HepG2 (cell line): ENCODE results near the gene TNP2. TPM values are rescaled to one million over a fixed set of nuclear protein-coding genes. Genes with fewer than 3 reads are reported as not detected.

Source experiments
- CAMTA2 ChIP-seq: sonication (generic); formaldehyde crosslinking; IDR thresholded peaks from 2 replicates; pipeline ENCODE4 v1.4.0; 2020; ENCODE audit warnings: mild to moderate bottlenecking, missing genetic modification reagents, borderline replicate concordance
- HOXA7 ChIP-seq: sonication (generic); formaldehyde crosslinking; IDR thresholded peaks from 2 replicates; pipeline ENCODE4 v1.8.1; 2022; ENCODE audit warnings: mild to moderate bottlenecking, missing genetic modification reagents, moderate library complexity
- ISL2 ChIP-seq: sonication (generic); formaldehyde crosslinking; IDR thresholded peaks from 2 replicates; pipeline ENCODE4 v1.5.0; 2020; ENCODE audit warnings: missing genetic modification reagents
- ZBTB20 ChIP-seq: sonication (generic); formaldehyde crosslinking; IDR thresholded peaks from 2 replicates; pipeline ENCODE4 v1.8.1; 2023; ENCODE audit warnings: missing genetic modification reagents, low read depth, mild to moderate bottlenecking, borderline replicate concordance
- ZNF780A ChIP-seq: sonication (generic); formaldehyde crosslinking; IDR thresholded peaks from 2 replicates; pipeline ENCODE4 v1.8.0; 2022; ENCODE audit warnings: mild to moderate bottlenecking, missing genetic modification reagents, moderate library complexity
- polyA plus RNA-seq, 8 experiments: library from polyadenylated mRNA; depleted of rRNA in 3 of 8; stranded (reverse) in 7 of 8; unstranded in 1 of 8; fragments of >200 nt; fragmentation: Illumina TruSeq in 4 of 8; extraction: Trizol in 4 of 8; gene quantifications; 2 replicates each; pipeline versions ENCODE4 v1.2.1 to v1.2.3, GENCODE V29; 2011 to 2016; ENCODE audit warnings: low read depth in 4 of 8, missing spikeins in 1 of 8, mixed read lengths in 1 of 8; ENCODE audit not compliant: insufficient read depth in 1 of 8
- total RNA-seq, 5 experiments: library from RNA; depleted of rRNA; stranded (reverse); fragments of >200 nt; fragmentation: Illumina TruSeq; extraction: Trizol; gene quantifications; 2 replicates each; pipeline ENCODE4 v1.2.3, GENCODE V29; 2016; ENCODE audit warnings: low read depth in 1 of 5
- TF ChIP-seq, protein P1 (sequence below): sonication (generic); formaldehyde crosslinking; IDR thresholded peaks from 2 replicates; pipeline ENCODE4 v1.4.0; 2020; ENCODE audit warnings: mild to moderate bottlenecking, missing genetic modification reagents
- TF ChIP-seq, protein P2 (sequence below): sonication (generic); formaldehyde crosslinking; IDR thresholded peaks from one replicate; pipeline ENCODE4 v1.5.1; 2020; ENCODE audit warnings: mild to moderate bottlenecking, missing genetic modification reagents; ENCODE audit errors: not compliant biosample characterization
- TF ChIP-seq, protein P3 (sequence below), 2 experiments: sonication (generic) in 1 of 2; formaldehyde crosslinking in 1 of 2; IDR thresholded peaks; 2 replicates each; pipeline versions ENCODE4 v1.5.1 to v1.6.1; 2011 to 2020; ENCODE audit warnings: borderline replicate concordance in 1 of 2, low read depth in 1 of 2, low read length in 1 of 2, mild to moderate bottlenecking in 1 of 2, missing genetic modification reagents in 1 of 2, moderate library complexity in 1 of 2

TNP2 gene
- total and polyA plus RNA-seq, 2 of the 13 experiments (the other 11 are each of a cell fraction or from before 2014, with no cell fraction given), result not detected

DNA sequence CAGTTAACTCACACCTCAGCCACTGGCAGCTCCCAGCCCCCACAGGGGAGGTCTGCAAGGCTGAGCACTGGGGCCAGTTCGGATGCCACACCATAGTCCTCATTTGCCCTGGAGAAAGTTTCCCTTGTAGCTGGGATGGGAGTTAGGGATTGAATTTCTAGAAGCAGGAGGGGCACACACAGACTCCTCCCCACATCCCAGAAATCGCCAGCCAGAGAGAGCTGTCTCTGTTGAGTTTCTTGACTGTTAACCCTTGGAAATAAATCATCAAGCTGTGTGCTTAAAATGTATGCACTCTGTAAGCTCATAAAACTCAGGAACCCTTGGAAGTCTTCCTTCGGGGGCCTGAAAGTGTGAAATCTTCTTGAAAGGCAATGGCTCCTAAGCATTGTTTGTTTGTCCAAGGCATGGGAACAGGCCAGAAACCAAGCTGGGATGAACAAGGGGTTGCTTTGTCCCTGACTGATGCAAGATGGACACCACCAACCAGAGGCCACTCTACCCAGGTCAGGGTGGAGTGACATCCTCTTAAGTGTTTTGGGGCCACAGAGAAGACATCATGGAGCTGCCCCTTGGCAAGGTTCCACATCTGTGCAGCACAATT, 4.7 kb upstream of the TNP2 start (continued):
- TF ChIP-seq, protein P1, sequence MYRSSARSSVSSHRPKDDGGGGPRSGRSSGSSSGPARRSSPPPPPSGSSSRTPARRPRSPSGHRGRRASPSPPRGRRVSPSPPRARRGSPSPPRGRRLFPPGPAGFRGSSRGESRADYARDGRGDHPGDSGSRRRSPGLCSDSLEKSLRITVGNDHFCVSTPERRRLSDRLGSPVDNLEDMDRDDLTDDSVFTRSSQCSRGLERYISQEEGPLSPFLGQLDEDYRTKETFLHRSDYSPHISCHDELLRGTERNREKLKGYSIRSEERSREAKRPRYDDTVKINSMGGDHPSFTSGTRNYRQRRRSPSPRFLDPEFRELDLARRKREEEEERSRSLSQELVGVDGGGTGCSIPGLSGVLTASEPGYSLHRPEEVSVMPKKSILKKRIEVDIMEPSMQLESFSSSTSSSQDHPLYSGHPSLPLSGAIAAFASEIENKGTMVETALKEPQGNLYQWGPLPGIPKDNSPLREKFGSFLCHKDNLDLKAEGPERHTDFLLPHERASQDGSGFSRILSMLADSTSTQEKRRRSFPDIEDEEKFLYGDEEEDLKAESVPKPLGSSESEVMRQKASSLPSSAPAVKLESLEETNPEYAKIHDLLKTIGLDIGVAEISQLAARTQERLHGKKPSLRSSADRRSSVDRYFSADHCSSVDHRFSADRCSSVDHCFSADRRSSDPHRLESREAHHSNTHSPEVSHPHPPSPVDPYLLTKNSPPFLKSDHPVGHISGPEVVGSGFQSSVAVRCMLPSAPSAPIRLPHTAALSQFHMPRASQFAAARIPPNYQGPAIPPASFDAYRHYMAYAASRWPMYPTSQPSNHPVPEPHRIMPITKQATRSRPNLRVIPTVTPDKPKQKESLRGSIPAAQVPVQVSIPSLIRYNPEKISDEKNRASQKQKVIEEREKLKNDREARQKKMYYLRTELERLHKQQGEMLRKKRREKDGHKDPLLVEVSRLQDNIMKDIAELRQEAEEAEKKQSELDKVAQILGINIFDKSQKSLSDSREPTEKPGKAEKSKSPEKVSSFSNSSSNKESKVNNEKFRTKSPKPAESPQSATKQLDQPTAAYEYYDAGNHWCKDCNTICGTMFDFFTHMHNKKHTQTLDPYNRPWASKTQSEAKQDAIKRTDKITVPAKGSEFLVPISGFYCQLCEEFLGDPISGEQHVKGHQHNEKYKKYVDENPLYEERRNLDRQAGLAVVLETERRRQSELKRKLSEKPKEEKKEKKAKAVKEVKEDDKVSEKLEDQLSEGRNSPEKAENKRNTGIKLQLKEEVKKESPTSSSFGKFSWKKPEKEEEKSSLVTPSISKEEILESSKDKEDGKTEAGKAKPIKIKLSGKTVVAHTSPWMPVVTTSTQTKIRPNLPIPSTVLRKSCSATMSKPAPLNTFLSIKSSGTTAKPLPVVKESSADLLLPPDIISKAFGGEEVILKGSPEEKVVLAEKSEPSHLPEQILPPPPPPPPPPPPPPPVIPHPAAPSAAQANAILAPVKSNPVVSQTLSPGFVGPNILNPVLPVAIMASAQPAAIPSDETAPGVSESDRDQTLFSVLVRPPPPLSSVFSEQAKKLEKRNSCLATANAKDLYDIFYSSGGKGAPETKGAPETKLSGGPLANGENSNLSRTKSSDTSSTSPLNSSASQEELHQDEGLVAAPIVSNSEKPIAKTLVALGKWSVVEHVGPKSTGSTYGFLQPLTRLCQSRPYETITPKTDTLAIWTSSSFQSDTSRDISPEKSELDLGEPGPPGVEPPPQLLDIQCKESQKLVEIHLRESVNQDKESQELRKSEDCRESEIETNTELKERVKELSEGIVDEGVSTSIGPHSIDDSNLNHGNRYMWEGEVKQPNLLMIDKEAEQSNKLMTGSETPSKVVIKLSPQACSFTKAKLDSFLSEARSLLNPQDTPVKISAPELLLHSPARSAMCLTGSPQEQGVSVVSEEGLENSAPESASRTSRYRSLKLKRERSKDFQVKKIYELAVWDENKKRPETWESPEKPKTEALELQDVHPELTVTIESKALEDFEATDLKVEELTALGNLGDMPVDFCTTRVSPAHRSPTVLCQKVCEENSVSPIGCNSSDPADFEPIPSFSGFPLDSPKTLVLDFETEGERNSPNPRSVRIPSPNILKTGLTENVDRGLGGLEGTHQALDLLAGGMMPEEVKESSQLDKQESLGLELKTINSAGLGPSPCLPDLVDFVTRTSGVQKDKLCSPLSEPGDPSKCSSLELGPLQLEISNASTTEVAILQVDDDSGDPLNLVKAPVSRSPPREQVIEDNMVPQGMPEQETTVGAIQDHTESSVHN (CRISPR knock-in tag), result no peak
- TF ChIP-seq HOXA7, result no peak
- TF ChIP-seq, protein P2, sequence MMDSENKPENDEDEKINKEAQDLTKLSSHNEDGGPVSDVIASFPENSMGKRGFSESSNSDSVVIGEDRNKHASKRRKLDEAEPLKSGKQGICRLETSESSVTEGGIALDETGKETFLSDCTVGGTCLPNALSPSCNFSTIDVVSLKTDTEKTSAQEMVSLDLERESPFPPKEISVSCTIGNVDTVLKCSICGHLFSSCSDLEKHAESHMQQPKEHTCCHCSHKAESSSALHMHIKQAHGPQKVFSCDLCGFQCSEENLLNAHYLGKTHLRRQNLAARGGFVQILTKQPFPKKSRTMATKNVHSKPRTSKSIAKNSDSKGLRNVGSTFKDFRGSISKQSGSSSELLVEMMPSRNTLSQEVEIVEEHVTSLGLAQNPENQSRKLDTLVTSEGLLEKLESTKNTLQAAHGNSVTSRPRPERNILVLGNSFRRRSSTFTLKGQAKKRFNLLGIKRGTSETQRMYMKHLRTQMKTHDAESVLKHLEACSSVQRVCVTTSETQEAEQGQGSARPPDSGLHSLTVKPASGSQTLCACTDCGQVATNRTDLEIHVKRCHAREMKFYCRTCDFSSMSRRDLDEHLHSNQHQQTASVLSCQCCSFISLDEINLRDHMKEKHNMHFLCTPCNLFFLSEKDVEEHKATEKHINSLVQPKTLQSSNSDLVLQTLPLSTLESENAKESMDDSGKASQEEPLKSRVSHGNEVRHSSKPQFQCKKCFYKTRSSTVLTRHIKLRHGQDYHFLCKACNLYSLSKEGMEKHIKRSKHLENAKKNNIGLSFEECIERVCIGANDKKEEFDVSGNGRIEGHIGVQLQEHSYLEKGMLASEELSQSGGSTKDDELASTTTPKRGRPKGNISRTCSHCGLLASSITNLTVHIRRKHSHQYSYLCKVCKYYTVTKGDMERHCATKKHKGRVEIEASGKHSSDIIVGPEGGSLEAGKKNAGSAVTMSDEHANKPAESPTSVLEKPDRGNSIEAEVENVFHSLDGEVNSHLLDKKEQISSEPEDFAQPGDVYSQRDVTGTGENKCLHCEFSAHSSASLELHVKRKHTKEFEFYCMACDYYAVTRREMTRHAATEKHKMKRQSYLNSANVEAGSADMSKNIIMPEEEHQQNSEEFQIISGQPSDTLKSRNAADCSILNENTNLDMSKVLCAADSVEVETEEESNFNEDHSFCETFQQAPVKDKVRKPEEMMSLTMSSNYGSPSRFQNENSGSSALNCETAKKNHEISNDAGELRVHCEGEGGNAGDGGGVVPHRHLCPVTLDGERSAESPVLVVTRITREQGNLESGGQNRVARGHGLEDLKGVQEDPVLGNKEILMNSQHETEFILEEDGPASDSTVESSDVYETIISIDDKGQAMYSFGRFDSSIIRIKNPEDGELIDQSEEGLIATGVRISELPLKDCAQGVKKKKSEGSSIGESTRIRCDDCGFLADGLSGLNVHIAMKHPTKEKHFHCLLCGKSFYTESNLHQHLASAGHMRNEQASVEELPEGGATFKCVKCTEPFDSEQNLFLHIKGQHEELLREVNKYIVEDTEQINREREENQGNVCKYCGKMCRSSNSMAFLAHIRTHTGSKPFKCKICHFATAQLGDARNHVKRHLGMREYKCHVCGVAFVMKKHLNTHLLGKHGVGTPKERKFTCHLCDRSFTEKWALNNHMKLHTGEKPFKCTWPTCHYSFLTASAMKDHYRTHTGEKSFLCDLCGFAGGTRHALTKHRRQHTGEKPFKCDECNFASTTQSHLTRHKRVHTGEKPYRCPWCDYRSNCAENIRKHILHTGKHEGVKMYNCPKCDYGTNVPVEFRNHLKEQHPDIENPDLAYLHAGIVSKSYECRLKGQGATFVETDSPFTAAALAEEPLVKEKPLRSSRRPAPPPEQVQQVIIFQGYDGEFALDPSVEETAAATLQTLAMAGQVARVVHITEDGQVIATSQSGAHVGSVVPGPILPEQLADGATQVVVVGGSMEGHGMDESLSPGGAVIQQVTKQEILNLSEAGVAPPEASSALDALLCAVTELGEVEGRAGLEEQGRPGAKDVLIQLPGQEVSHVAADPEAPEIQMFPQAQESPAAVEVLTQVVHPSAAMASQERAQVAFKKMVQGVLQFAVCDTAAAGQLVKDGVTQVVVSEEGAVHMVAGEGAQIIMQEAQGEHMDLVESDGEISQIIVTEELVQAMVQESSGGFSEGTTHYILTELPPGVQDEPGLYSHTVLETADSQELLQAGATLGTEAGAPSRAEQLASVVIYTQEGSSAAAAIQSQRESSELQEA (CRISPR knock-in tag), result no peak
- no peak for TF ChIP-seq ZNF780A (CRISPR knock-in tag)
- peak; percentile 58 for TF ChIP-seq ISL2 (CRISPR knock-in tag)
- no peak for TF ChIP-seq CAMTA2 (CRISPR knock-in tag)
- peak; percentile 72; the same call in 1 of the 2 replicates for TF ChIP-seq ZBTB20 (CRISPR knock-in tag)
- TF ChIP-seq, protein P3, sequence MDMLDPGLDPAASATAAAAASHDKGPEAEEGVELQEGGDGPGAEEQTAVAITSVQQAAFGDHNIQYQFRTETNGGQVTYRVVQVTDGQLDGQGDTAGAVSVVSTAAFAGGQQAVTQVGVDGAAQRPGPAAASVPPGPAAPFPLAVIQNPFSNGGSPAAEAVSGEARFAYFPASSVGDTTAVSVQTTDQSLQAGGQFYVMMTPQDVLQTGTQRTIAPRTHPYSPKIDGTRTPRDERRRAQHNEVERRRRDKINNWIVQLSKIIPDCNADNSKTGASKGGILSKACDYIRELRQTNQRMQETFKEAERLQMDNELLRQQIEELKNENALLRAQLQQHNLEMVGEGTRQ (IDR thresholded peaks at IDR 0.05; ENCODE audit: low read depth, low read length), result no peak
- TF ChIP-seq, protein P3 (CRISPR knock-in tag; IDR thresholded peaks at IDR 0.05; ENCODE audit: borderline replicate concordance), result no peak
